Lower leg skin (tissue), 4 donors: ENCODE results near the gene ANKRD62. TPM values are rescaled to one million over a fixed set of nuclear protein-coding genes. Genes with fewer than 3 reads are reported as not detected.

Experiments
- DNase-seq, 2 donors: peaks; one replicate each; pipeline ENCODE4 v3.0.0-alpha.2; 2019; ENCODE audit warnings: low spot score in 2 of 2
- H3K4me3 ChIP-seq: fragments of 200-600 bp; sonication (generic); 2 replicates; pipeline ENCODE4 v1.5.1; 2017; ENCODE audit warnings: mild to moderate bottlenecking, low read depth; ENCODE audit not compliant: poor library complexity, severe bottlenecking
- CTCF ChIP-seq, 3 donors: fragments of 450-650 bp; IDR thresholded peaks; one replicate each; pipeline ENCODE4 v1.5.1; 2016; ENCODE audit warnings: antibody characterized with exemption in 3 of 3, mild to moderate bottlenecking in 3 of 3, moderate library complexity in 2 of 3
- POLR2A ChIP-seq, 2 donors: fragments of 450-650 bp; IDR thresholded peaks; one replicate each; pipeline ENCODE4 v1.6.1; 2016 to 2017; ENCODE audit warnings: antibody characterized with exemption in 2 of 2, mild to moderate bottlenecking in 1 of 2, moderate library complexity in 1 of 2
- WGBS, 2 donors: methylation state at CpG; one replicate each; pipeline ENCODE4 v1.1.5; 2018; 5-methylcytosine and 5-hydroxymethylcytosine counted together
- intact Hi-C: fragments of 100-400 bp; cut with DNase I; formaldehyde crosslinking; loops from one replicate; pipeline ENCODE4 v1.15.0; 2023; ENCODE audit warnings: low total_unique reads
- total RNA-seq, 4 donors: library from RNA; depleted of rRNA; stranded (reverse); fragments of >200 nt; gene quantifications; one replicate each; pipeline ENCODE4 v1.1.0, GENCODE V29; 2016

Gene ANKRD62
- total RNA-seq, 4 donors from 2014 or later: not detected

- intact Hi-C loops: no loop called here
- 90 to 93% methylated on average over 13 of the region's 13 CpGs for WGBS, 2 donors
- TF ChIP-seq CTCF (IDR thresholded peaks at IDR 0.05): no peak
- TF ChIP-seq POLR2A (IDR thresholded peaks at IDR 0.05): no peak
- DNase-seq: peak in 1 of 2 donors; percentile 67
- no peak overlapping the region for H3K4me3 ChIP-seq
These were observed 8.5 kb upstream of the ANKRD62 start for GRCh38 chr18:12085136-12085535.

- TF ChIP-seq POLR2A (IDR thresholded peaks at IDR 0.05): no peak
- TF ChIP-seq CTCF (IDR thresholded peaks at IDR 0.05): no peak
- DNase-seq: no peak
- H3K4me3 ChIP-seq: no peak overlapping the region
- WGBS, 2 donors: 80 to 88% methylated on average over 4 of the region's 4 CpGs
- intact Hi-C loops: no loop called here
These were observed 7.9 kb upstream of the ANKRD62 start for GRCh38 chr18:12085786-12086185.

- intact Hi-C loops: no loop called here
- H3K4me3 ChIP-seq: no peak overlapping the region
- TF ChIP-seq POLR2A (IDR thresholded peaks at IDR 0.05): no peak
- no peak for TF ChIP-seq CTCF (IDR thresholded peaks at IDR 0.05)
- 41 to 65% methylated on average over 2 to 5 of the region's 5 CpGs for WGBS, 2 donors
- DNase-seq: no peak
These were observed 7.4 kb upstream of the ANKRD62 start for GRCh38 chr18:12086249-12086648.

GRCh38 chr18:12086677-12087470, 6.8 kb upstream of the ANKRD62 start:
- no peak overlapping the region for H3K4me3 ChIP-seq
- intact Hi-C loops: no loop called here
- DNase-seq: no peak
- 86 to 94% methylated on average over 16 to 18 of the region's 18 CpGs for WGBS, 2 donors
- TF ChIP-seq CTCF (IDR thresholded peaks at IDR 0.05): no peak
- no peak for TF ChIP-seq POLR2A (IDR thresholded peaks at IDR 0.05)

- intact Hi-C loops: no loop called here
- TF ChIP-seq CTCF (IDR thresholded peaks at IDR 0.05): no peak
- TF ChIP-seq POLR2A (IDR thresholded peaks at IDR 0.05): no peak
- WGBS, 2 donors: 72 to 83% methylated on average over 3 of the region's 3 CpGs
- H3K4me3 ChIP-seq: no peak overlapping the region
- no peak for DNase-seq
These were observed 6.1 kb upstream of the ANKRD62 start for GRCh38 chr18:12087471-12088025.
